Ishikawa (cell line): ENCODE data around the gene LUZP2.

Source experiments
- CEBPB ChIP-seq: IDR thresholded peaks from 2 replicates; pipeline ENCODE4 v1.6.1; 2012
- CREB1 ChIP-seq: IDR thresholded peaks from 2 replicates; pipeline ENCODE4 v1.6.1; 2012; ENCODE audit warnings: low read depth
- EGR1 ChIP-seq: IDR thresholded peaks from 2 replicates; pipeline ENCODE4 v1.6.1; 2012
- EP300 ChIP-seq: IDR thresholded peaks from 2 replicates; pipeline ENCODE4 v1.6.1; 2012; ENCODE audit warnings: borderline replicate concordance
- FOXM1 ChIP-seq: IDR thresholded peaks from 2 replicates; pipeline ENCODE4 v1.6.1; 2012; ENCODE audit warnings: low read depth, borderline replicate concordance
- NFIC ChIP-seq: IDR thresholded peaks from 2 replicates; pipeline ENCODE4 v1.6.1; 2012
- RAD21 ChIP-seq: IDR thresholded peaks from 2 replicates; pipeline ENCODE4 v1.6.1; 2012; ENCODE audit warnings: low read depth
- TAF1 ChIP-seq: IDR thresholded peaks from 2 replicates; pipeline ENCODE4 v1.6.1; 2012; ENCODE audit warnings: low read depth, mild to moderate bottlenecking
- TCF12 ChIP-seq: IDR thresholded peaks from 2 replicates; pipeline ENCODE4 v1.6.1; 2012; ENCODE audit warnings: low read depth
- TEAD4 ChIP-seq: IDR thresholded peaks from 2 replicates; pipeline ENCODE4 v1.6.1; 2012
- YY1 ChIP-seq: IDR thresholded peaks from 2 replicates; pipeline ENCODE4 v1.6.1; 2012; ENCODE audit warnings: low read depth
- ZBTB7A ChIP-seq: IDR thresholded peaks from 2 replicates; pipeline ENCODE4 v1.6.1; 2012; ENCODE audit warnings: low read depth
- TF ChIP-seq, protein P1 (sequence below): IDR thresholded peaks from 2 replicates; pipeline ENCODE4 v1.6.1; 2012
- TF ChIP-seq, protein P2 (sequence below): IDR thresholded peaks from 2 replicates; pipeline ENCODE4 v1.6.1; 2012
- TF ChIP-seq, protein P3 (sequence below): IDR thresholded peaks from 2 replicates; pipeline ENCODE4 v1.6.1; 2012; ENCODE audit warnings: low read depth, mild to moderate bottlenecking

LUZP2 gene

GRCh38 chr11:24762076-24762475 lies 265.2 kb downstream of the LUZP2 start:
- TF ChIP-seq, protein P1, sequence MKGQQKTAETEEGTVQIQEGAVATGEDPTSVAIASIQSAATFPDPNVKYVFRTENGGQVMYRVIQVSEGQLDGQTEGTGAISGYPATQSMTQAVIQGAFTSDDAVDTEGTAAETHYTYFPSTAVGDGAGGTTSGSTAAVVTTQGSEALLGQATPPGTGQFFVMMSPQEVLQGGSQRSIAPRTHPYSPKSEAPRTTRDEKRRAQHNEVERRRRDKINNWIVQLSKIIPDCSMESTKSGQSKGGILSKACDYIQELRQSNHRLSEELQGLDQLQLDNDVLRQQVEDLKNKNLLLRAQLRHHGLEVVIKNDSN: no peak
- no peak for TF ChIP-seq FOXM1
- no peak for TF ChIP-seq ZBTB7A
- TF ChIP-seq NFIC: no peak
- TF ChIP-seq EP300: no peak
- no peak for TF ChIP-seq TAF1
- TF ChIP-seq, protein P2, sequence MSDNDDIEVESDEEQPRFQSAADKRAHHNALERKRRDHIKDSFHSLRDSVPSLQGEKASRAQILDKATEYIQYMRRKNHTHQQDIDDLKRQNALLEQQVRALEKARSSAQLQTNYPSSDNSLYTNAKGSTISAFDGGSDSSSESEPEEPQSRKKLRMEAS: no peak
- no peak for TF ChIP-seq EGR1
- no peak for TF ChIP-seq CREB1
- TF ChIP-seq TEAD4: no peak
- no peak for TF ChIP-seq YY1
- no peak for TF ChIP-seq RAD21
- TF ChIP-seq TCF12: no peak
- no peak for TF ChIP-seq CEBPB
- TF ChIP-seq, protein P3, sequence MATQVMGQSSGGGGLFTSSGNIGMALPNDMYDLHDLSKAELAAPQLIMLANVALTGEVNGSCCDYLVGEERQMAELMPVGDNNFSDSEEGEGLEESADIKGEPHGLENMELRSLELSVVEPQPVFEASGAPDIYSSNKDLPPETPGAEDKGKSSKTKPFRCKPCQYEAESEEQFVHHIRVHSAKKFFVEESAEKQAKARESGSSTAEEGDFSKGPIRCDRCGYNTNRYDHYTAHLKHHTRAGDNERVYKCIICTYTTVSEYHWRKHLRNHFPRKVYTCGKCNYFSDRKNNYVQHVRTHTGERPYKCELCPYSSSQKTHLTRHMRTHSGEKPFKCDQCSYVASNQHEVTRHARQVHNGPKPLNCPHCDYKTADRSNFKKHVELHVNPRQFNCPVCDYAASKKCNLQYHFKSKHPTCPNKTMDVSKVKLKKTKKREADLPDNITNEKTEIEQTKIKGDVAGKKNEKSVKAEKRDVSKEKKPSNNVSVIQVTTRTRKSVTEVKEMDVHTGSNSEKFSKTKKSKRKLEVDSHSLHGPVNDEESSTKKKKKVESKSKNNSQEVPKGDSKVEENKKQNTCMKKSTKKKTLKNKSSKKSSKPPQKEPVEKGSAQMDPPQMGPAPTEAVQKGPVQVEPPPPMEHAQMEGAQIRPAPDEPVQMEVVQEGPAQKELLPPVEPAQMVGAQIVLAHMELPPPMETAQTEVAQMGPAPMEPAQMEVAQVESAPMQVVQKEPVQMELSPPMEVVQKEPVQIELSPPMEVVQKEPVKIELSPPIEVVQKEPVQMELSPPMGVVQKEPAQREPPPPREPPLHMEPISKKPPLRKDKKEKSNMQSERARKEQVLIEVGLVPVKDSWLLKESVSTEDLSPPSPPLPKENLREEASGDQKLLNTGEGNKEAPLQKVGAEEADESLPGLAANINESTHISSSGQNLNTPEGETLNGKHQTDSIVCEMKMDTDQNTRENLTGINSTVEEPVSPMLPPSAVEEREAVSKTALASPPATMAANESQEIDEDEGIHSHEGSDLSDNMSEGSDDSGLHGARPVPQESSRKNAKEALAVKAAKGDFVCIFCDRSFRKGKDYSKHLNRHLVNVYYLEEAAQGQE: no peak

DNA sequence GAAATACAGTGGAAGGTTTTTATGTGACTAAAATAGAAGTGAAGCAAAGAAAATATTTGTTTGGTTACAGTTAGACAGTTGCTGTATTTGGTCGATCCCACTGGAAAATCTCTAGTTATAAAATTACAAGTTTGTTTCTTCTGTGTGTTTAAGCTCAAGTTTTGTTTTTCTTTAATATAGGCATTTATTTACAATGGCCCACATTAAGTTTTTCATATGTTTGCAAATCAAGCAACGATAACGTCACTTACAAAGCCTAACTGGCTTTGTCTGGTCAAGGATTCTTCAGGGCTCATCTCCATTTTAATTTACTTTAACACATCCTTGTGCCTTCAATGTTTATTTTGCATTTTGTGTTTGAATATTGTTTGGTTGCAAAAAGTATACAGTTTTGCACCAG lies 270.6 kb downstream of the LUZP2 start:
- TF ChIP-seq CREB1: no peak
- TF ChIP-seq ZBTB7A: no peak
- TF ChIP-seq TCF12: no peak
- no peak for TF ChIP-seq YY1
- no peak for TF ChIP-seq NFIC
- TF ChIP-seq CEBPB: no peak
- TF ChIP-seq, protein P1: no peak
- TF ChIP-seq EP300: no peak
- TF ChIP-seq, protein P3: no peak
- TF ChIP-seq RAD21: no peak
- no peak for TF ChIP-seq TEAD4
- TF ChIP-seq FOXM1: no peak
- no peak for TF ChIP-seq TAF1
- TF ChIP-seq, protein P2: no peak
- TF ChIP-seq EGR1: no peak

DNA sequence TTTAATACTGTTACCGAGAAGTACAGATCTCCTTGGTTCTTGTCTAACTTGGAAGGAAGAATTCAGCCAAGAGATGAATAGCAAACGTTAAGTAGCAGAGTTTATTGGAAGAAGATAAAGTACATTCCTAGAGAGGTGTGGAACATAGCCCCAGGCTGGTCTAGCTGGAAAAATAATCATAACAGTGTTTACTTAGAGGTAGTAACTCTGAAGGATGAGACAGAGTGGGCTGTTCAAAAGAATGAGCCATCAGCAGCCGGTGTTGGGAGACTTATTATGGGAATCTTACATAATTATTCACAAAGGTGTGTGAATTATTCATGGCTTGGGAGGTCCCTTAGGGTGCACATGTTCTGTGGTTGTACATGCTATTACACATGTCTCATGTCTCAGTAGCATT lies 276.5 kb downstream of the LUZP2 start:
- TF ChIP-seq ZBTB7A (no peak), TCF12 (no peak), TEAD4 (no peak), TAF1 (no peak), EP300 (no peak), YY1 (no peak)
- TF ChIP-seq, protein P2: no peak

GRCh38 chr11:24779791-24780190 lies 282.9 kb downstream of the LUZP2 start:
- no peak for TF ChIP-seq EGR1
- TF ChIP-seq FOXM1: no peak
- TF ChIP-seq NFIC: no peak
- TF ChIP-seq ZBTB7A: no peak
- TF ChIP-seq RAD21: no peak
- TF ChIP-seq, protein P3: no peak
- no peak for TF ChIP-seq TAF1
- TF ChIP-seq CEBPB: no peak
- TF ChIP-seq YY1: no peak
- TF ChIP-seq, protein P1: no peak
- no peak for TF ChIP-seq CREB1
- no peak for TF ChIP-seq EP300
- TF ChIP-seq, protein P2: no peak
- TF ChIP-seq TEAD4: no peak
- TF ChIP-seq TCF12: no peak
